H1 (cell line): ENCODE results near the gene GOLGA7B. TPM values are rescaled to one million over a fixed set of nuclear protein-coding genes. Genes with fewer than 3 reads are reported as not detected.
A peak's percentile ranks its signal among the peaks of the same experiment; 100 is the strongest.

Experiments
- CTCF ChIA-PET: fragments of 300-600 bp; sonication (Branson Sonifier 250); formaldehyde crosslinking; loops from one replicate; lab custom pipeline; 2021; ENCODE audit not compliant: partially characterized antibody; lab: Charles Lee
- POLR2A ChIA-PET: fragments of 300-600 bp; sonication (Branson Sonifier 250); formaldehyde crosslinking; loops from one replicate; lab custom pipeline; 2021; ENCODE audit warnings: inconsistent platforms; ENCODE audit not compliant: partially characterized antibody; lab: Charles Lee
- DNase-seq, 2 experiments: peaks; one replicate each; pipeline versions ENCODE4 v3.0.0 to v3.0.0-alpha.2; 2010 to 2022; ENCODE audit warnings: low spot score in 2 of 2, low read depth in 1 of 2, mixed read lengths in 1 of 2
- FAIRE-seq: peaks from 2 replicates; lab custom pipeline; 2011; peaks lifted over from hg19 to GRCh38; lab: Jason Lieb, UNC
- H2AFZ ChIP-seq: 2 replicates; pipeline ENCODE4 v1.8.1; 2012; ENCODE audit warnings: low read length, inconsistent platforms
- H2AK5ac ChIP-seq: 2 replicates; pipeline ENCODE4 v1.6.1; 2013; ENCODE audit warnings: low read depth, low read length
- H2BK120ac ChIP-seq: replicated peaks from 2 replicates; pipeline ENCODE3; 2013; ENCODE audit warnings: low read depth, low read length, inconsistent platforms
- H2BK12ac ChIP-seq: 2 replicates; pipeline ENCODE4 v1.6.1; 2013; ENCODE audit warnings: low read depth, low read length
- H2BK15ac ChIP-seq: 2 replicates; pipeline ENCODE4 v1.6.1; 2013; ENCODE audit warnings: low read length
- H2BK20ac ChIP-seq: 2 replicates; pipeline ENCODE4 v1.6.1; 2013; ENCODE audit warnings: low read length
- H2BK5ac ChIP-seq: 2 replicates; pipeline ENCODE4 v1.6.1; 2013; ENCODE audit warnings: low read depth, low read length
- H3K14ac ChIP-seq: 2 replicates; pipeline ENCODE4 v1.6.1; 2013; ENCODE audit warnings: inconsistent platforms; ENCODE audit not compliant: insufficient read length
- H3K18ac ChIP-seq: 2 replicates; pipeline ENCODE4 v1.6.1; 2013; ENCODE audit warnings: low read length; ENCODE audit errors: extremely low read depth
- H3K23ac ChIP-seq: 2 replicates; pipeline ENCODE4 v1.6.1; 2013; ENCODE audit warnings: inconsistent platforms; ENCODE audit not compliant: insufficient read length
- H3K23me2 ChIP-seq: 2 replicates; pipeline ENCODE4 v1.6.1; 2013; ENCODE audit warnings: low read depth, low read length
- H3K27ac ChIP-seq: 2 replicates; pipeline ENCODE4 v1.6.1; 2011; ENCODE audit warnings: low read depth, low read length, inconsistent platforms
- H3K27me3 ChIP-seq, 4 experiments: replicated peaks in 1 of 4; 1 replicate in 1 of 4; 2 replicates in 3 of 4; pipeline versions ENCODE4 v1.6.1 to v1.8.1; 2011 to 2013; ENCODE audit warnings: low read length in 3 of 4, mild to moderate bottlenecking in 3 of 4, inconsistent platforms in 2 of 4, mixed read lengths in 2 of 4, moderate library complexity in 1 of 4; ENCODE audit not compliant: control insufficient read depth in 3 of 4, insufficient read depth in 3 of 4; ENCODE audit errors: extremely low read depth in 1 of 4
- H3K36me3 ChIP-seq, 4 experiments: 2 replicates each; pipeline versions ENCODE4 v1.6.1 to v1.8.1; 2011 to 2013; ENCODE audit warnings: mild to moderate bottlenecking in 4 of 4, low read length in 3 of 4, moderate library complexity in 2 of 4, control low read depth in 1 of 4, inconsistent platforms in 1 of 4; ENCODE audit not compliant: insufficient read depth in 4 of 4, control insufficient read depth in 2 of 4
- H3K4ac ChIP-seq: replicated peaks from 2 replicates; pipeline ENCODE3; 2013; ENCODE audit warnings: low read length, low read depth, mixed read lengths, inconsistent platforms; ENCODE audit not compliant: insufficient read length
- H3K4me1 ChIP-seq, 4 experiments: replicated peaks in 1 of 4; 1 replicate in 1 of 4; 2 replicates in 3 of 4; pipeline versions ENCODE4 v1.6.1 to v1.8.1; 2011 to 2013; ENCODE audit warnings: low read length in 3 of 4, inconsistent platforms in 2 of 4, mixed read lengths in 1 of 4; ENCODE audit not compliant: insufficient read depth in 4 of 4, control insufficient read depth in 3 of 4
- H3K4me2 ChIP-seq, 2 experiments: 2 replicates each; pipeline versions ENCODE4 v1.6.1 to v1.8.1; 2011 to 2013; ENCODE audit warnings: low read depth in 2 of 2, low read length in 2 of 2, control low read depth in 1 of 2, inconsistent platforms in 1 of 2, mild to moderate bottlenecking in 1 of 2; ENCODE audit not compliant: insufficient read depth in 1 of 2
- H3K4me3 ChIP-seq, 4 experiments: fragments of 200-600, 300-600 bp in 1 of 4; sonication (generic), shearing (Covaris generic), sonication (Bioruptor Twin) in 1 of 4; 2 replicates each; pipeline versions ENCODE4 v1.5.1 to v1.8.1; 2011 to 2016; ENCODE audit warnings: low read length in 4 of 4, low read depth in 3 of 4, control low read depth in 2 of 4, inconsistent platforms in 2 of 4, mild to moderate bottlenecking in 2 of 4, mixed read lengths in 1 of 4, moderate library complexity in 1 of 4; ENCODE audit not compliant: insufficient read depth in 2 of 4; ENCODE audit errors: extremely low read depth in 1 of 4
- H3K56ac ChIP-seq: replicated peaks from 2 replicates; pipeline ENCODE3; 2013; ENCODE audit warnings: low read depth, mild to moderate bottlenecking, mixed read lengths, low read length, inconsistent platforms; ENCODE audit not compliant: insufficient read length
- H3K79me1 ChIP-seq: 2 replicates; pipeline ENCODE4 v1.6.1; 2013; ENCODE audit warnings: low read depth, low read length, control low read depth
- H3K79me2 ChIP-seq, 2 experiments: 2 replicates each; pipeline versions ENCODE4 v1.6.1 to v1.8.1; 2012 to 2013; ENCODE audit warnings: low read length in 2 of 2, mild to moderate bottlenecking in 2 of 2, inconsistent platforms in 1 of 2; ENCODE audit not compliant: insufficient read depth in 2 of 2, control insufficient read depth in 1 of 2
- H3K9ac ChIP-seq, 4 experiments: replicated peaks in 1 of 4; 1 replicate in 1 of 4; 2 replicates in 3 of 4; pipeline versions ENCODE4 v1.6.1 to v1.8.1; 2011 to 2013; ENCODE audit warnings: low read depth in 3 of 4, low read length in 3 of 4, control low read depth in 2 of 4, mild to moderate bottlenecking in 2 of 4, moderate library complexity in 2 of 4, inconsistent platforms in 1 of 4; ENCODE audit errors: extremely low read depth in 1 of 4
- H3K9me3 ChIP-seq, 2 experiments: 2 replicates each; pipeline versions ENCODE4 v1.6.1 to v1.8.1; 2012 to 2013; ENCODE audit warnings: mild to moderate bottlenecking in 2 of 2, moderate library complexity in 2 of 2, control low read depth in 1 of 2, inconsistent platforms in 1 of 2, low read depth in 1 of 2, low read length in 1 of 2, mixed read lengths in 1 of 2; ENCODE audit not compliant: insufficient read depth in 2 of 2
- H4K20me1 ChIP-seq, 2 experiments: replicated peaks in 1 of 2; 2 replicates each; pipeline versions ENCODE3 to v1.8.1; 2011 to 2013; ENCODE audit warnings: inconsistent platforms in 2 of 2, low read length in 2 of 2, mild to moderate bottlenecking in 1 of 2; ENCODE audit not compliant: insufficient read depth in 2 of 2, control insufficient read depth in 1 of 2
- H4K5ac ChIP-seq: 2 replicates; pipeline ENCODE4 v1.6.1; 2013; ENCODE audit warnings: low read length, low read depth, mixed read lengths, inconsistent platforms; ENCODE audit not compliant: insufficient read length
- H4K8ac ChIP-seq: 2 replicates; pipeline ENCODE4 v1.8.0; 2013; ENCODE audit warnings: mild to moderate bottlenecking, moderate library complexity, low read length, inconsistent platforms; ENCODE audit not compliant: insufficient read depth; ENCODE audit errors: extremely low read depth
- H4K91ac ChIP-seq: replicated peaks from 2 replicates; pipeline ENCODE3; 2013; ENCODE audit warnings: low read length, mixed read lengths, inconsistent platforms; ENCODE audit not compliant: insufficient read length
- ATF3 ChIP-seq: IDR thresholded peaks from 2 replicates; pipeline ENCODE4 v1.6.1; 2011; ENCODE audit warnings: low read depth, mild to moderate bottlenecking, low read length; ENCODE audit not compliant: insufficient read depth
- CBX5 ChIP-seq: fragments of 300-800, 300-1000 bp; sonication (generic); IDR thresholded peaks from 2 replicates; pipeline ENCODE4 v1.7.1; 2016; ENCODE audit warnings: antibody characterized with exemption, low read length, low read depth
- EGR1 ChIP-seq: IDR thresholded peaks from 2 replicates; pipeline ENCODE4 v1.6.1; 2011; ENCODE audit warnings: low read depth, low read length, borderline replicate concordance
- EP300 ChIP-seq, 2 experiments: IDR thresholded peaks; 1 replicate in 1 of 2; 2 replicates in 1 of 2; pipeline ENCODE4 v1.6.1; 2011 to 2012; ENCODE audit warnings: low read depth in 2 of 2, low read length in 2 of 2, mild to moderate bottlenecking in 2 of 2, borderline replicate concordance in 1 of 2, inconsistent platforms in 1 of 2, moderate library complexity in 1 of 2
- GABPA ChIP-seq: IDR thresholded peaks from 2 replicates; pipeline ENCODE4 v1.6.1; 2011; ENCODE audit warnings: mild to moderate bottlenecking, low read length, moderate library complexity, borderline replicate concordance; ENCODE audit not compliant: insufficient read depth
- JUN ChIP-seq: IDR thresholded peaks from 2 replicates; pipeline ENCODE4 v1.6.1; 2011; ENCODE audit warnings: low read depth, mild to moderate bottlenecking, improper control_type of control experiment, low read length
- KDM4A ChIP-seq: IDR thresholded peaks from one replicate; pipeline ENCODE4 v1.7.1; 2012; ENCODE audit warnings: low read depth, mild to moderate bottlenecking, moderate library complexity, low read length, inconsistent platforms; ENCODE audit not compliant: severe bottlenecking
- POLR2AphosphoS5 ChIP-seq: IDR thresholded peaks from 2 replicates; pipeline ENCODE4 v1.6.1; 2011; ENCODE audit warnings: low read depth, low read length
- RXRA ChIP-seq: IDR thresholded peaks from 2 replicates; pipeline ENCODE4 v1.6.1; 2011; ENCODE audit warnings: low read depth, mild to moderate bottlenecking, low read length, moderate library complexity; ENCODE audit not compliant: insufficient read depth
- SAP30 ChIP-seq: fragments of 300-600 bp; sonication (generic); IDR thresholded peaks from 2 replicates; pipeline ENCODE4 v1.7.1; 2012; ENCODE audit warnings: low read length, moderate library complexity, mild to moderate bottlenecking, inconsistent platforms; ENCODE audit not compliant: insufficient read depth, insufficient replicate concordance
- SP1 ChIP-seq: IDR thresholded peaks from 2 replicates; pipeline ENCODE4 v1.6.1; 2011; ENCODE audit warnings: low read depth, low read length
- SP4 ChIP-seq: IDR thresholded peaks from 2 replicates; pipeline ENCODE4 v1.6.1; 2012; ENCODE audit warnings: low read length, inconsistent platforms
- TEAD4 ChIP-seq: IDR thresholded peaks from 2 replicates; pipeline ENCODE4 v1.6.1; 2012; ENCODE audit warnings: low read depth, low read length, inconsistent platforms, mixed read lengths
- WGBS, 2 experiments: shearing (Covaris generic) in 1 of 2; methylation state at CpG; one replicate each; pipeline versions ENCODE4 v1.1.6 to v1.1.7; 2013 to 2015; ENCODE audit warnings: low lambda C conversion rate in 2 of 2, mixed read lengths in 2 of 2, inconsistent platforms in 1 of 2, low coverage in 1 of 2, missing lambda C conversion rate in 1 of 2; ENCODE audit not compliant: insufficient replicate concordance in 2 of 2, insufficient coverage in 1 of 2, insufficient read length in 1 of 2; ENCODE audit errors: extremely low coverage in 1 of 2, missing lambda C conversion rate in 1 of 2; 5-methylcytosine and 5-hydroxymethylcytosine counted together
- polyA plus RNA-seq, 7 experiments: library from polyadenylated mRNA; depleted of rRNA in 3 of 7; stranded (reverse) in 5 of 7; unstranded in 2 of 7; fragments of >200 nt in 5 of 7; fragments of 200-250 nt in 2 of 7; gene quantifications; 1 replicate in 5 of 7; 2 replicates in 1 of 7; 4 replicates in 1 of 7; pipeline versions ENCODE4 v1.2.1 to v1.2.3, GENCODE V29; 2011 to 2013; ENCODE audit warnings: missing spikeins in 2 of 7, mixed read lengths in 2 of 7
- total RNA-seq: library from RNA; stranded (reverse); fragmentation: NEBNext Ultra II Directional; extraction: Animal tissue kit (Norgen Biotek cat#: 25700); gene quantifications from 2 replicates; pipeline ENCODE4 v1.2.1, GENCODE V29; 2021

GOLGA7B gene
- total and polyA plus RNA-seq, 2 of the 8 experiments (the other 6 are each of a cell fraction or from before 2014, with no cell fraction given), result 0.04 to 0.14 TPM

- H2BK5ac ChIP-seq, result no peak overlapping the region
- peak overlapping the region; percentile 62; the same call in 1 of the 2 replicates for H3K18ac ChIP-seq
- no peak overlapping the region for H3K14ac ChIP-seq
- no peak overlapping the region; the same call in 1 of the 2 replicates for H2BK20ac ChIP-seq
- no peaks in the 10 kb centered on the region for H4K20me1 ChIP-seq
- H3K79me1 ChIP-seq, result no peaks in the 10 kb centered on the region; the same call in 1 of the 2 replicates
- H3K9me3 ChIP-seq, result no peaks in the 10 kb centered on the region
- no peak overlapping the region for H3K4ac ChIP-seq
- no peak overlapping the region for H2BK15ac ChIP-seq
- H3K23me2 ChIP-seq, result peaks cover 4% of the 10 kb centered on the region; the same call in 1 of the 2 replicates
- H4K8ac ChIP-seq, result no peak overlapping the region
- H2BK120ac ChIP-seq, result no peak overlapping the region
- no peaks in the 10 kb centered on the region for H3K79me2 ChIP-seq
- H4K5ac ChIP-seq, result no peak overlapping the region
- H3K9ac ChIP-seq, result no peak overlapping the region
- CTCF ChIA-PET, result interaction anchor here (0.6 to 7.5 kb wide), 11 partner anchors 10 to 805 kb away, joined by 3 to 56 read pairs (median 8); no protein-coding TSS in a partner anchor
- no peak overlapping the region for H4K91ac ChIP-seq
- H3K4me1 ChIP-seq, result peaks cover 0 to 18% (median 13%) of the 10 kb centered on the region in 4 experiments; a peak in 6 of 7 replicates
- no peak overlapping the region for H3K4me2 ChIP-seq
- POLR2A ChIA-PET, result interaction anchor here (0.9 kb wide), 1 partner anchor 11 kb away, joined by 3 read pairs; no protein-coding TSS in a partner anchor
- no peak overlapping the region for H2AFZ ChIP-seq
- WGBS, 2 experiments, result 67% methylated on average over 5 of the region's 5 CpGs; no CpG with 5 or more reads in 1 of the 2 experiments
- H3K36me3 ChIP-seq, result peaks cover 0 to 2% (median under 1%) of the 10 kb centered on the region in 4 experiments; a peak in 2 of 8 replicates
- H3K56ac ChIP-seq, result no peak overlapping the region
- H2AK5ac ChIP-seq, result no peak overlapping the region
- H3K27me3 ChIP-seq, result peaks cover 0 to 2% (median 0%) of the 10 kb centered on the region in 4 experiments; a peak in 1 of 7 replicates
- H3K23ac ChIP-seq, result no peak overlapping the region
- no peak overlapping the region for H3K4me3 ChIP-seq
- no peak overlapping the region for H3K27ac ChIP-seq
- FAIRE-seq (no peak), DNase-seq (no peak)
- 0 out of 2 replicates have a peak overlapping the region, but pooled peaks have one; percentile 23 for H2BK12ac ChIP-seq
- TF ChIP-seq RXRA, result no peak
- no peak for TF ChIP-seq GABPA
- TF ChIP-seq JUN, result no peak
- TF ChIP-seq ATF3, result no peak
- TF ChIP-seq SP1, result no peak
- TF ChIP-seq TEAD4, result no peak
- TF ChIP-seq POLR2AphosphoS5, result no peak
- TF ChIP-seq CBX5, result no peak
- no peak for TF ChIP-seq SAP30
- TF ChIP-seq EP300 (IDR thresholded peaks at IDR 0.05; ENCODE audit: borderline replicate concordance in 1 of 2, low read depth in 2 of 2, low read length in 2 of 2), result no peak
- no peak for TF ChIP-seq EGR1
- no peak for TF ChIP-seq SP4
- no peak for TF ChIP-seq KDM4A
Observed at GRCh38 chr10:97886286-97886685, 36.6 kb downstream of the GOLGA7B start.
